T-helper 2 cell treated with Interferon-gamma antibody and Interleukin-4, amounts not matched to agents 100 ng/mL and 5 ng/mL, for 36 hours (primary cell): ENCODE data around the gene MXI1. TPM values are rescaled to one million over a fixed set of nuclear protein-coding genes. Genes with fewer than 3 reads are reported as not detected.

Experiments used
- total RNA-seq: library from RNA; stranded (reverse); gene quantifications from 2 replicates; pipeline ENCODE4 v1.2.3, GENCODE V29; 2022

Gene MXI1
- total RNA-seq, 1 donor from 2014 or later, result 8.5 TPM

Other genes starting within 250 kb of the MXI1 start
- gene ADD3, start 199.6 kb upstream of the MXI1 start, total RNA-seq, result 308 and 321 TPM in 2 replicates
- gene SMNDC1, start 97.3 kb downstream of the MXI1 start, total RNA-seq, result 31.8 and 33.6 TPM in 2 replicates